Activated CD8-positive, alpha-beta memory T cell treated with anti-CD3 and anti-CD28 coated beads, Interleukin-2, amount 50 U/mL, for 1 hour (primary cell): ENCODE measurements around the gene ST3GAL4.

Source experiments
- DNase-seq: peaks from one replicate; pipeline ENCODE4 v3.0.0-alpha.2; 2020; ENCODE audit errors: extremely low read depth

Gene ST3GAL4

GRCh38 chr11:126450806-126451205 is 95.3 kb downstream of the ST3GAL4 start:
- no peak for DNase-seq

DNA sequence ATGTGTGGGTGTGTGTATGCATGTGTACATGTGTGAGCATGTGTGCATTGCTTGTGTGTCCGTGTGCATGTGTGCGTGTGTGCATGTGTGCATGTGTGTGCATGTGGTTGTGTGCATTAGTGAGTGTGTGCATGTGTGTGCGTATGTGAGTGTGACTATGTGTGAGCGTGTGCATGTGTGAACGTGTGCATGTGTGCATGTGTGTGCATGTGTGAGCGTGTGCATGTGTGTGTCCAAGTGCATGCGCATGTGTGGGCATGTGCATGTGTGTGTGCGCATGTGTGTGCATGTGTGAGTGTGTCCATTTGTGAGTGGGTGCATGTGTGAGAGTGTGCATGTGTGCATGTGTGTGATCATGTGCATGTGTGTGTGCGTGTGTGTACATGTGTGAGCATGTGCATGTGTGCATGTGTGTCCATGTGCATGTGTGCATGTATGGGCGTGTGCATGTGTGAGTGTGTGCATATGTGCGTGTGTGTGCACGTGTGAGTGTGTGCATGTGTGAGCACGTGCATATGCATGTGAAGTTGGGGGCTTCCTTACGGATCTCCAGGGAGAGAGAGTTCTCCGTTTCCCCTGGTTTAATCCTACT is 95.8 kb downstream of the ST3GAL4 start:
- DNase-seq = no peak

DNA sequence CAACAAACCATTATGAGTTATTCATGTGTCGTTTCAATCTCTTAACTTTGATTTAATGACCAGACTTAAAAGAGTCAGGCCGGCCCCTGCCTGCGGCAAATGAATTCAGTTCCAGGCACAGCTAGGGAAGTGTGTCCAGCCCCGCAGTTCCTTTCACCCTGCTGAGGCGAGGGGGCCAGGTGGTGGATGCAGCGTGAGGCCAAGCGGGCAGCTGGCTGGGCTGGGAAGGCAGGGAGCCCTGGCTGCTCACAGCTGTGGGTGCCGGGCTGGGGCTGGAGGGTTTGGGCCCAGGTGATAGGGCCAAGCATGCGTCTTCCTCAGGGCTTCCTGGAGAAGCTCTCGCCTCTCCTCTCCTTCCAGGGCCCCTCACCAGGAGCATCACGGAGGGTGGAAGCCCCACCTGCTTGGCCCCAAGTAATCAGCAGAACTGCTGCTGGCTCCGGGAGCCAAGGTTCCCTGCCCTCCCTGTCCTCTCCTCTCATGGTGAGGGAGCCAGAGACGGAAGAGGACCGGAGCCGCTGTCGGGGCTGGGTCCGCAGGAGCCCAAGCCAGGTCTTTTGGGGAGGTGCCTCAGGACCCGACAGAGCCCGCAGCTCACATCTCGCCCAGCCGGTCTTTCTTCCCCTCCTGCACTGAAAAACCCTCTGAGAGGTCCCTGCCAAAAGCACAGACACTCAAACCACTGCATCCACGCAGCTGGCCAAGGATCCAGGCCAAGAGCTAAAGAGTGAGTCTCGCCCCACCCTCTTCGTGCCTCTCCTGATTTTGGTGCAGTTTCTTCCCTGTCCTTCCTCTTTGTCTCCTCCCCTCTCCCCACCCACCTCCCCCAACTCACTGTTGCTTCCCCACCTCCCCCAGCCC is 97.0 kb downstream of the ST3GAL4 start:
- no peak for DNase-seq

DNA sequence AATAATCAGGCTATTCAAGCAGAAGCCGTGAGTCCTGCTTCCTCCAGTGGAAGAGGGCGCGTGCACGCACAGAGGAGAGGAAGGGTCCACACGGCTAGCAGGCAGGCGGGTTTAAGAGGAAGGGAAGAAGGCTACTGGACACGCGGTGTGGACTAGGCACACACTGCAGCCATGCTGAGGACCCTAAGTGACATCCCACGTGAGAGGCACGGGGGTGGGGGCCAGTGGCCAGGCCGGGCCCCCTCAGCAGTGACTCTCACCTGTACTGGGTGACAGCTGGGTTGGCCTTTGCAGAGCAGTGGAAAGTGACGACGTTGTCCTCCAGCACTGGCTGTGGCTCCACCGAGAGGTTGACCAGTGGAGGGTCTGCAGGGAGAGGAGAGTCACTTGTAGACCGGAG is 100.6 kb downstream of the ST3GAL4 start:
- no peak for DNase-seq

- no peak for DNase-seq
Observed at GRCh38 chr11:126456783-126457542, 101.5 kb downstream of the ST3GAL4 start.

DNA sequence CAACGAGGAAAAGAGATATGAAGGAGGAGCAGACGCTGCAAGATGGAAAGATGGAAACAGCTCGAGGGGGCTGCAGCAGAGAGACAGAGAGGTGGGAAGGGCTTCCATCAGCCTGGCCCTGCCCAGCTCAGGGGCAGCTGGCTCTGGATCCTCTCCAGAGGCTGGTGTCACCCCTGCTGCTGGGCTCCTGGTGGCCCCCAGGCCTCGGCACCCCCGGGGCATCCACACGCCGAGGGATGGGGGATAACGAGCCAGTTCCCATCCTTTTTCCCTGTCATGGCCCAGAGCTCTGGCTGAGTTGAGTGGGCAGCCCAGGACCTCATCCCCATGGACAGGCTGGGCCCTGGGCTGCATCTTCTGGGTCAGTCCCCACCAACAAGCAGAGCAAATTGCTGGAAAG is 102.3 kb downstream of the ST3GAL4 start:
- no peak for DNase-seq

GRCh38 chr11:126459691-126460281 is 104.3 kb downstream of the ST3GAL4 start:
- DNase-seq = no peak

DNA sequence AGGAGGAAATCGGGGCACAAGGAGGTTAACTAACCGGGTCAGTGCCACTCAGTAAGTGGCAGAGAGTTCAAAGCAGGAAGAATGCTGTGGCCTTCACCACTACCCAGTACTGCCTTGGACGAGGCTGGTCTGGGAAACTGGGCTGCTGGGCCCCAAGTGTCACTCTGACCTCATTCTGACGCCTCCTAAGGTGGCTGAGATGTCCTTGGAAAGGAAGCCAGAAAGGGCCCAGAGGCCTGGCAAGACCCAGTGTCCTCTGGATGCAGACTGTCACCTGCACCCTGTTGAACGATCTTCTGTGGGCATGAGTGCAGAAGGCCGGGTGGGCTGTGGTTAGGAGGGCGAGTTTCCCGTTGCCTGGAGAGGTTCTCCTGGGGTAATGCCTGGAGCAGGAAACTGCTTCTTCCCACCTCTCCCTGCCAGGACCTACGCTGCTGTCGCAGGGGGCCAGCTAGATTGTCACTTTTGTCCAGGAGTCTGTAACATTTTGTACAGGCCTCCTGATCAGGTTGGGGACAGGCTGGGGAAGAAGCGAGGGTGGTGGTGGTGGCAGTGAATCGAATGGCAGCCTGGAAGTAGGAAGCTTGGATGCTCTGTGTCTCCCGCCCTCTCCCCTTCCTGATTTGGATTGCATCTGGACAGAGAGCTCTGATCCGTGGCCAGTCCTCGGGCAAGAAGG is 105.1 kb downstream of the ST3GAL4 start:
- DNase-seq = no peak

GRCh38 chr11:126461096-126461440 is 105.6 kb downstream of the ST3GAL4 start:
- no peak for DNase-seq

DNA sequence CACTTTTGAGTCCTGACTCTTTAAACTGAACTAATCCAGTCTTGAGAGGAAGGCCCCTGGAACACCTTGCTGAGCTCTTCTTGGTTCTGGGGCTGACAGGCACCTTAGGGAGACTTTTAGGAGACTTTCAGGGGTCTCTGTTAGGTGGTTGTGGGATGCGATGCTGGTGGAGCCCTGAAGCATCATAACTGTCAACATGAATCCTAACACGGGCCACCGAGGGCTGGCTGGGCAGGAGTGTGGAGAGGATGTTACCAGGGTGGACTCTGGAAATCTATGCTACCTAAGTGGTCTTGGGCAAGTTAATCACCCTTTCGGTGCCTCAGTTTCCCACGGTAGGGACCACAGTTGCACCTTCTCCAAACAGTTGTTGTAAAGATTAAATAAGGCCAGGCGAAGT is 106.5 kb downstream of the ST3GAL4 start:
- DNase-seq = no peak

DNA sequence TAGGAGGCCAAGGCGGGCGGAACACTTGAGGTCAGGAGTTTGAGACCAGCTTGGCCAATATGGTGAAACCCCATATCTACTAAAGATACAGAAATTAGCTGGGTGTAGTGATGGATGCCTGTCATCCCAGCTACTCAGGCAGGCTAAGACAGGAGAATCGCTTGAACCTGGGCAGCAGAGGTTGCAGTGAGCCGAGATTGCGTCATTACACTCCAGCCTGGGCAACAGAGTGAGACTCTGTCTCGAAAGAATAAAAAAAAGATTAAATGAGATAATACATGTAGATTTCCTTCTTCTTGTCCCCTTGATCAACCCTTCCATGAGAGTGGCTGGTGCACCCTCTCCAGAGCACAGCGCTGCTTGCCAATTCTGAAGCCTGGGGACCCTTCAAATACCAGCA is 106.9 kb downstream of the ST3GAL4 start:
- DNase-seq = no peak
